Erythroblast (primary cell): ENCODE results near the gene MAP7.

ENCODE experiments used
- DNase-seq, 2 experiments: peaks; one replicate each; lab custom pipeline; 2025; lab: John Stamatoyannopoulos, UW
- GATA1 ChIP-seq: IDR thresholded peaks from 2 replicates; pipeline ENCODE4 v1.6.1; 2011; ENCODE audit warnings: low read depth, mild to moderate bottlenecking, control low read depth, low read length, moderate library complexity
- POLR2A ChIP-seq: IDR thresholded peaks from 2 replicates; pipeline ENCODE4 v1.6.1; 2011; ENCODE audit warnings: mild to moderate bottlenecking, low read length

Gene MAP7

DNA sequence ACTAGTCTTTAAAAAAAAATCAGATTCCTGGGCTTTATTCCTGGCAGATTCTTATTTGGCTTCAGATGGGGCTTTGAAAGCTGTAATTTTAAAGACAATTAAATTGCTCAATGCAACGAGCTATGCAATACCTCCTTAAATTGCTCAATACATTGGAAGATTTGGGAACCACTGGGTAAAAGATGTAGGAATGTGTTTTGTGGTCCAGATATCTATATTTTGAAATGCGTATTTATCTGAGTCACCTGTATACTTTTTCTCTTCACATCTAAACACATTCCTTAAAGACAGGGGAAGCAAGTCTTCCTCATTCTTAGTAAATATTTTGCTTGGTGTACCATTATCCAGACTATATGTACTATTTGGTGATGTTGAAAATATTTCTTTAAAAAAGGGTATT, 29.6 kb upstream of the MAP7 start:
- no peak for DNase-seq
- no peak for TF ChIP-seq POLR2A

DNA sequence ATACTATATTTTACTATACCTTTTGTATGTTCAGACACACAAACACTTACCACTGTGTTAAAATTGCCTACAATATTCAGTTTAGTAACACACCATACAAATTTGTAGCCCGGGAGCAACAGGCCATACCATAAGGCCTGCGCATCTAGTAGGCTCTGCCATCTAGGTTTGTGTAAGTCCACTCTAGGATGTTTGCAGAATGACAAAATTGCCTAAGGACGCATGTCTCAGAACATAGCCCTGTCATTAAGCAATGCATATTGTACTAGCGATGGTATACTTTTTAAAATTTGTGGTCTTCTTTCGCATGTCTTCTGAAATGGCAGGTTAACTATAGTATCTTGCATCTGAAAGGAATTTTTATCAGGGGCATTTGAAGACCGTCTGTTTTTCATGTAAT, 26.6 kb upstream of the MAP7 start:
- TF ChIP-seq POLR2A (no peak), GATA1 (no peak)

DNA sequence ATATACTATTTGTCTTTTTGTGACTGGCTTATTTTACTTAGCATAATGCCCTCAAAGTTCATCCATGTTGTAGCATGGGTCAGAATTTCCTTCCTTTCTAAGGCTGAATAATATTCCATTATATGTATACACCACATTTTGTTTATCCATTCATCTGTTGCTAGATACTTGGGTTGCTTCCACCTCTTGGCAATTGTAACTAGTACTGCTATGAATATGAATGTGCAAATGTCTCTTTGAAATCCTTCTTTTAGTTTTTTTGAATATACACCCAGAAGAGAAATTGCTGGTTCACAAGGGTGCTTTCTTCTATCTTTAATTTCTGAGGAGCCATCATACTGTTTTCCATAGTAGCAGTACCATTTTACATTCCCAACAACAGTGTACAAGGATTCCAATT, 21.3 kb upstream of the MAP7 start:
- no peak for TF ChIP-seq POLR2A
- no peak for TF ChIP-seq GATA1

More for the DNA sequence above, 26.6 kb upstream of the MAP7 start:
- DNase-seq: no peak

DNA sequence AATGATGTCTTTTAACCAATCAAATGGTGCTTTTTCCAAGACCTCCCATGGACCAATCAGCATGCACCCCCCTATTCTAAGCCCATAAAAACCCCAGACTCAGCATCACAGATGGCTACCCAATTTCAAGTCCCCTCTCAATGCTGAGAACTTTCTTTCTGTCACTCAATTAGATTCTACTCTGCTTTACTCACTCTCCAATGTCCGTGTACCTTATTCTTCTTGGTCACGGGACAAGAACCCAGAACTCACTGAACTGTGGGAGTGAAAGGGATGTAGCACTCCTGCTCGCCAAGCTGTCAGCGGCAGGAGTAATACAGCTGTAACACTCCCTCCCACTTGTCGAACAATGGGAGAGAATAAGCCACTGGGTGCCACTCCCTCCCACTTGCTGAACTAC, 20.8 kb upstream of the MAP7 start:
- TF ChIP-seq GATA1: no peak
- TF ChIP-seq POLR2A: no peak
- DNase-seq: no peak

More for the DNA sequence above, 21.3 kb upstream of the MAP7 start:
- DNase-seq: no peak

DNA sequence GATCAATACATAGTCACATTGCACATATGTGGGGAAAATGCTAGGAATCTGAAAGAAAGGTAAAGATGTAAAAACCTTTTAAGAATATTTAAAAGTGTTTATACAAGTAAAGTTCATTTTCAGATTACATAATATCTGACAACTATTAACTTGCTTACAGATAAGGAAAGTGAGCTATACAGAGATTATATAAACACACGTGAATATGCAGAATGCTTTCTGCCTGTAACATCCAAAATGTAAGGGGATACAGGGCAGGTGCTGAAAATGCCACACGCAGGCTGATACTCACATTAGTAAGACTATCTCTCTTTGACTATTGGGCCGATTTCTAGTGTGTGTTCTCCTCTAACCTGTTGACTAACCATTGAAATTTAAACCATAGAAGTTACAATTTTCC, 17.9 kb upstream of the MAP7 start:
- no peak for TF ChIP-seq POLR2A
- TF ChIP-seq GATA1: no peak
- no peak for DNase-seq

DNA sequence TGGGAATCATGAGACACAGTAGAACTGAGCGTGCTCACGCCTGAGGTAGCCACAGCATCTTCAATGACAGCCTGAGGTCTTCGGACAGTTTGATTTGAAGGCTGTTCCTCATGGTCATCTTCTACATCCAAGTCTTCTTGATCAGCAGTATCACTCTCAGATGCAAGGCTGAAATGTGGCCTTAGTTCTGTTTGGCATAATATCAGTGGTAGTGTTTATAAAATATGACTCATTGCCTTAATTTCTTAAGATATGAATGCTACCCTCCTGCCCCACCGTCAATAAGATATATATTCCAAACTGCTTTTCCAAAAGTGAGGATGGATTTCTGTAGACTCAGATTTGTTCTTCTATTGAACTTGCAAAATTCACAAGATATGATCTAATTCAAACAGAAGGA, 17.5 kb upstream of the MAP7 start:
- TF ChIP-seq POLR2A (no peak), GATA1 (no peak)
- no peak for DNase-seq

DNA sequence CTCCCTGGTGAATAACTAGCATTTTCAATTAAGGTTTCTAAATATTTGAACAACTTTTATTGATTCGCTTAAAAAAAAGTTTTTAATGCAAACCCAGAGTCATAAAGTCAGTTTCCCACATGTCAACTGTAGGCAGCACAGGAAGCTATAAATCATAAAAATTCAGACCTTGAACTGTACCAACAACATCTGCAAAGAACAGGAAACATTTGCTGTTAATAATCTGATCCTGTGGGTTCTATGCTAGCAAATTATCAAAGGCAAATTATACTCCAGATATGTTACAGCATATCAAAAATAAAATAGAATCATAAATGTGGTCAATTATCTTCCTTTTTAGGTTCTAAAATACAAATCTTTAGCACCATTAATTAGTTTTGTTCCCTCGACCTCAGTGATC, 16.6 kb upstream of the MAP7 start:
- TF ChIP-seq GATA1 (no peak), POLR2A (no peak)
- no peak for DNase-seq

DNA sequence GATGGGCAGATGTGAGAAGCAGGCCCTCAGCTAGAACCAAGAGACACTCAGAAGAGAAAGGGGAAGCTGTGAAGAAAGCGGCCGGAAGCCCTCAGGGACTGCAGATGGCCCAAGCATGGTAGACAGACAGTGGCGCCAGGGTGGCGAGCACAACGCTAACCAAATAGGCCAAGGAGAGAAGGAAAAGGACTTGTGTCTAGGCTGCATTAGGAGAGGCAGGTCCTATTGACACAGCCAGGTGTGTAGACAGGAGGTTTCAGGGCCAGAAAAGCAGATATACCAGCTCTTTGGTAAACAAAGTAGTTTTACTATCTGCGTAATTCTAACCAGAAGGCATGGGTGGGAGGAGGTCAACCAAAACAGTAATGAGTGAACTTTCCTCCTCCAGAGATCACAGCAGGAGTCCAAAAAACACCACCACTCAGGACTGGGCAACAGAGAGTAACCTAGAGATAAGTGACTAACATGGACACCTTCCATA, 15.8 kb upstream of the MAP7 start:
- TF ChIP-seq GATA1: no peak
- TF ChIP-seq POLR2A: no peak
- no peak for DNase-seq

DNA sequence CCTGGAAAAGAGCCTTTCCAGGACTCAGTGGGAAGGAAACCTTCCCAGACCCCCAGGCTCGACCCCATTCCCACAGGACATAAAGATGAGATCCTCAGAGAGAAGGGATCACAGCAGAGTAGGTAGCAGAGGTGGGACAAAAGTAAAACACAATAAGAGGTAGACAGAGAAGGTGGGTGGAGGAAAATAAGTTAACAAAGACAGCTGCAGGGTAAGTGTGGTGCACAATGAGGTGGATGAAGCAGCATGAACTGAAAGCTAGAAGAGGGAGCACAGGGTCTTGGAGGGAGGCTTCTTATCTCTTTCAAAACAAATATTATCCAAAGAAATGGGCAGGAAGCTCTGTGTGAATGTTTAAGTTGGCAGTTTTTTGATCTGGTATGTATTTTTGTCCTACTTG, 14.0 kb upstream of the MAP7 start:
- TF ChIP-seq POLR2A (no peak), GATA1 (no peak)
- no peak for DNase-seq

DNA sequence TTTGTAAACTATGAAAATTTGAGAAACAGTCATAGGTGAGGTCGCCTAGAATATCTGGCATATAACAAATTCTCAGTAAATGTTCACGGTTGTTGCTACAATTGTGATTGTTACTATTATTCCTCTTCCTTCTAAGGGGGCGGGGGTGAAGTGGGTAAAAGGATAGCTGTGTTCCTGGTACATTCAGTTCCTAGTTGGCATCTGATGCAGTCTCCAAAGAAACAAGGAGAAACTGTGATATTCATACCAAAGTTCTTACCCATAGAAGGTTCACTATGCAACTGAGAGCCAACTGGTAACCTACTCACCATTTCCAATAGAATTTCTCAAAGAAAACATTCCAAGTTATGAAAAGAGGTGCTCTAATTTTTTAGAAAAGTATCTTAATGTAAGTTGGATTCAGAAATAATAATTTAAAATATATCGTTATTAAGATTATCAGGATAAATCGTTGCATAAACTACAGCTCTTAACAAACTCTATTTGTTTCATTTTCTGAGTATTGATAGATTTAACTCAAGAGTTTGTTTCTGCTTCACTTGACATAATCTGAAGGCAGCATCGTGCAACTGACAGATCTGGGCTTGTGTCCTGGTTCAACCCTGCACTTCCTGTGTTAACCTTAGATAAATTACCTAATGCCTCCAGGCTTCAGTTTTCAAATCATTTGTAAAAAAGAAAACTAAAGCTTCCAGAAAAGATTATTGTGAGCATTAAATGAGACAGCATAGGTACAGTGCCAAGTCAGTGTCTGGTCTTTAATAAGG, 13.3 kb upstream of the MAP7 start:
- no peak for DNase-seq

DNA sequence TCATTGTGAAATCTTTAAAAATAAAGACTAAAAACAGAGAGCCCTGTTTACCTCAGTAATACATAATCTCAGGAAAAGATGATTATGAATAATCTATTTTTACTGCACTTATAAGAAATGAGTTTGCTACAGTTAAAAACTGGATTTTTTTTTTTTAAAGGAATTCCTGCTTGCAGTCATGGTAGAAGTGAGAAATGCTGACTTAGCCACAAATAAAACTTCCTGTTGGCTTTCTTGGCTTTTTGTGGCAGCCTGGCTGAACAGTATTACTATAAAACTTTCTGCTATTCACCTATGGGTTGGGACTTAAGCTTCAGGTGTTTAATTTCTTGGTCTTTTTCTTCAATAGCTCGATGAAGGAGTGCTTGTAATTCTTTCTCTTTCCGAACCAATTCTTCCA, 12.0 kb upstream of the MAP7 start:
- DNase-seq: no peak

More for the DNA sequence above, 13.3 kb upstream of the MAP7 start:
- TF ChIP-seq POLR2A: no peak

DNA sequence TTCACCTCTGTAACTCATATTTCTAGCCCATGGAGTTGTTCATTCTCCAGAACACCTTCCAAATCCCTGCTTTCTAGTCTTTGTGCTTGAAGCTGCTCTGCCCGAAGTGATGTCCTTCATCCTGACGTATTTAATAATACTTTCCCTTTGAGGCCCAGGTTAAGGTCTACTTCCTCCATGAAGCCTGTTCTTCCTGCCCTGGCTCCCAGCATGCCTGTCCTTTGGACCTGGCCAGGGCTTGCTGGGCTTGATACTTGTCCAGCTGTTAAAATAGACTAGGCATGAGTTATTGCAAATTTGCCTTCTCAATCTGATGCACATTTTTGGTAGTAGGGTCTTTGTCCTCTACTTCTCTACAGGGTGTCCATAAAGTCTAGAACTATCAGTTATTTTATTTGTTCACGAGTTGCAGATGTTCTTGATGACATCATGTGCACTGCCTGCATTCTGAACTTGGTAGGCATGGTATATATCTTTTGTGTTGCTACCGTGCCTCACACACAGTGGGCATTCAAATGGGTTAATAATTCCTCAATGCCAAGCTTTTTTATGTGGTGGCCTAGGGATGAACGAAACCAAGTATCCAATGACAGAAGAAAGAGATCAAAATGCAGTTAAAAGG, 3.1 kb upstream of the MAP7 start:
- DNase-seq: no peak
- TF ChIP-seq POLR2A: no peak
- TF ChIP-seq GATA1: no peak

More for the DNA sequence above, 12.0 kb upstream of the MAP7 start:
- TF ChIP-seq POLR2A: no peak
- TF ChIP-seq GATA1: no peak

DNA sequence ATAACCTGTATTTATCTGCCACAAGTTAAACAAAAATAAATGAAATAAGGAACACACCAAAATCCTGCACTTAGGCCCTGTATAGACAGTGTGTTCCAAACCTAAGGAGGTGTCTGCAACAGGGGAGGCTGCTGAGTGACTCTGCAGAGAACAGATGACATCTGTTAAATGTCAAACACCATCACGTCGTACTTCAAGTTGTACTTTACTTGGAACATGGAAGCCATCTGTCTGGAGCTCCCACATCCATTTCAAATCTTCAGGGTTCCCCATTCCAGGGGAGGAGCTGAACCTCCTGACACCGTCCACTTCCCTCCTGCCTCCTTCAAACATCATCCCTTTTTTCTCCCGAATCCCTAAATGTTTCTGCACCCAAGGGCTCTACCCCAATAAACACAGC, 1.8 kb upstream of the MAP7 start:
- DNase-seq: no peak
- TF ChIP-seq POLR2A (no peak), GATA1 (no peak)

DNA sequence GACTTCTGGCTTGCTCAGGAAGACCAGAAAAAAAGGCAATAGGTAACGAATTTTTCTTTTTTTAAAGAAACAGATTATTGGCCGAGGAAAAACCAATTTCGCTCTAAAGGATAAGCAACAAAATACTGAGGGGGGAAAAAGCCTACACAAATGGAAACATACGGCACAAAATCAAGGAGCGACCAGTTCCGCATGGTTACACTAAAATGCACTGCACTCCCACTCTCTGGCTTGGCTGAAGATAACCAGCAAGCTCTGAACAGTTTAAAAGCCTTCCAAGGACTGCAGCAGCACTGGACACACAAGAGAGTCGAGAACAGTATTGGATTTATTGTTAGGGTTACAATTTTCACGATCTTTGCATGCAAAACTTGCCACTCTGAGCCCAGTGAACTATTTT, 881 bp upstream of the MAP7 start:
- no peak for DNase-seq
- TF ChIP-seq POLR2A (no peak), GATA1 (no peak)

DNA sequence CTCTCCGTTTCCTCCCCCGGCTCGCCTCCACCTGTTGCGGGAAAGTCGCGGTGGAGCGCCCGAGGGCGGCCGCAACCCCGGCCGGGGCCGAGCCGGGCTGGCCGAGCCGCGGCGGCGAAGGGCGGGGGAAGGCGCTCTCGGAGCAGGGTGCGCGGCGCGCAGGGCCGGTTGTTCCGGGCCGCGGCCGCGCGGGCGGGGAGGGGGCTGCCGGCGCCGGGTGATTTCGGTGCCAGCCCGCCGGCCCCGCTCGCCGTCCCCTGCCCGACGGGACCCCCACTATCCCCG, 235 bp downstream of the MAP7 start:
- no peak for DNase-seq
- TF ChIP-seq GATA1: no peak
- no peak for TF ChIP-seq POLR2A
